Measurements from ENCODE around the gene SIAH2.

The SIAH2 gene

DNA sequence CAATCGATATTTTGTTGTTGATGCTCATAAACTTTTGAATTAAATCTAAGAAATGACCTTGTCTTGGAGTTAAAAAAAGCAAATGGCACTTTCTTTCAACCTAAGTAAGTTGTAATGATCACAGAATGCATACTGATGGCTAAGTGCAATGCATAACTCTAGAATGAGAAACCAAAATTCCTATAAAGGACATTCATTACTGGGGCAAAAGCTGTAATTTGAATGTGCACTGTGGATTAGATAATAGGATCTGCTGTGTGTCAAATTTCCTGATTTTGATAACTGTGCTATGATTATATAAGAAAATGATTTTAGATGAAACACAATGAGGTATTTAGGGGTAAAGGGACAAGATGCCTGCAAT is 14.3 kb downstream of the SIAH2 start:
- DNase-seq (ENCODE audit: low spot score): no peak

DNA sequence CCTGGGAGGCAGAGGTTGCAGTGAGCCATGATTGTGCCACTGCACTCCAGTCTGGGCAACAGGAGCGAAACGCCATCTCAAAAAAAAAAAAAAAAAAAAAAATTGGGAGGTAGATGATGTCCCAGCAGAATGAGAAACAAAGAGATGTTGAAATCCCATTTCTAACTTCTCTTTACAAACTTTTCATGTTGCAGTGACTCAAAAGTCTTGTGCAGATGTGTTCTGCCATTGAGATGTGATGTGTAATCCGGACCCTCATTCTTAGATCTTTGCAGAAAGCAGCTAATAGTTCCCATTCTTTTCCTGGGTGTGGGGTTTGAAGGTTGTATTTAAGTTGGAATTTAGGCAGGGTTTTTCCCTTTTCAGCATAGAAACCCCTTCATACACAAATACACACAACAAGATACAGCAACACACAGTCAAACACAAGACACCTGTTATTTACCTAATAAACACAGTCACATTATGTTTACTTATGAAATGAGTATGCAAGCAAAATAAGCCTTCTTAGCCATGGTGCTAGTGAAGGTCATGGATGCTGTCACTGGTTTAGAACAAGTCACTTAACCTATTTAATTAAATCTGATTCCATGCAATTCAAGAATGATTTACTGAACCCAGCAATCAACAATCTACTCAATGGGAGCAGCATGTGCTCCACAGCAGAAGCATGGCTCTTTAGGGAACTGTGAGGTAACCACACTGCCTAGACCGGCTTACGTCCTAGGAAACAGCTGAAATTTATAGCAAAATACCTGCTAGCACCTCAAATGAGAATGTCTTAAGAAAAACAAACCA is 14.9 kb downstream of the SIAH2 start:
- DNase-seq (ENCODE audit: low spot score): peak; percentile 8

DNA sequence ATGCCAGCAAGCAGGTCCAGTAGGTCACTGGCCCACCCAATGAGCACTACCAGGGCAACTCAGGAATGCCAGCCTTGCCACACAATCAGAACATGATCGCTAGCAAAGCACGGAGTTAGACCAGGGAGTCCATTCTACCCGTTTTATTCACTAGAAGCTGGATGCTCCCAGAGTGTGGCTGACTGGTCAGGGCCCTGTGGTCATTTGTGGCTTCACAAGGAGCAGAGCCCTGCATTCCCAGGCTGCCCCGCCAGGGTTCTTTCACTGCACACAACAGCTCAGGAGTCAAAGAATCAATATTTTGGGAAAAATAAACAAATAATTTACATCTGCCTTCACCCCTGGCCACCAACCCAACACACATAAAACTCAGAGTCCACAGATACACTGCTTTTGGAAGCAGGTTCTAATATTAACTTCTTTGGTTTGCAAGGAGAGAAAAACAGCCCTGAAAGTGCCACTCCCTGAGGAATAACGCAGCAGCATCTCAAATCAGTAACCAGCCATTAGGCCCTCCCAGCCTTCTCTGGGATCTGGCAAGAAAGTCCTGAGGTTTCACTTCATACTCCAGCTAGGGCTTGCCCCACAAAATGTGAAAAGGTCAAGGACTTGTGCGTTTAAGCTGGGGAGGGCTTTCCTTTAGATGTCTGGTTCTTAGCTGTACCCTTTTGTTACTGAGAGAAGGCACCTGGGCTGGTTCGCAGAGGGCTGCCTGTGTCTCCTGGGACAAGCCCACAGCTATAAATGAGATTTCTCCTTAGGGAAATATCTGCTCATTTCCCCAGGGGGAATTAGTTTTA is 16.0 kb downstream of the SIAH2 start:
- DNase-seq (ENCODE audit: low spot score): no peak

DNA sequence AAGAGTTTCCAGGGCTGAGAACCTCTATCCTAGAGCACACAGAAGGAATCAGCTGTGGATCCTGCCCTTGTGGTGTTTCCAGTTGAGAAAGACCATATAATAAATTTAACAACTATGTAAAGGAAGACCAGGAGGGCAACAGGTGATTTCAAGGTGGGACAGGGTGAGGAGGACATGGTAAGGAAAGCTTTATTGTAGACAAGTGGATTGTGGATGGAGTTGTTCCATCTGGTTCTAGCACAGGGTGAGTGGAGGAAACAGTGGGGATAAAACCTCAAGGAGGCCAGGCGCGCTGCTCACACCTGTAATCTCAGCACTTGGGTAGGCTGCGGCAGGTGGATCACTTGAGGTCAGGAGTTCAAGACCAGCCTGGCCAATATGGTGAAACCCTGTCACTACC is 17.1 kb downstream of the SIAH2 start:
- DNase-seq (ENCODE audit: low spot score): no peak

DNA sequence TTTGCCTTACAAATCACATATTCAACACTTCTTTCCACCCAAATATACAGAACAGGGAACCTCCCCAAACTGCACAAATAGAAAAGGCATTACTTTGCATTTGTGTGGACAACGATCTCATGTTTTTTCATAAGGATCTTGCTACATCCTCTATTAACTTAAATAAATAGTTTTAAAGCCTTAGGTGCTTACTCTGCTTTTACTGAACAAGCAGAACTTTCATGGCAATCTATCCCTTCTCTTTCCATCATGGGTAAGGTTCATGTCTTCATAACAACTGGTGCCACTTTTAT is 18.1 kb downstream of the SIAH2 start:
- no peak for DNase-seq (ENCODE audit: low spot score)

DNA sequence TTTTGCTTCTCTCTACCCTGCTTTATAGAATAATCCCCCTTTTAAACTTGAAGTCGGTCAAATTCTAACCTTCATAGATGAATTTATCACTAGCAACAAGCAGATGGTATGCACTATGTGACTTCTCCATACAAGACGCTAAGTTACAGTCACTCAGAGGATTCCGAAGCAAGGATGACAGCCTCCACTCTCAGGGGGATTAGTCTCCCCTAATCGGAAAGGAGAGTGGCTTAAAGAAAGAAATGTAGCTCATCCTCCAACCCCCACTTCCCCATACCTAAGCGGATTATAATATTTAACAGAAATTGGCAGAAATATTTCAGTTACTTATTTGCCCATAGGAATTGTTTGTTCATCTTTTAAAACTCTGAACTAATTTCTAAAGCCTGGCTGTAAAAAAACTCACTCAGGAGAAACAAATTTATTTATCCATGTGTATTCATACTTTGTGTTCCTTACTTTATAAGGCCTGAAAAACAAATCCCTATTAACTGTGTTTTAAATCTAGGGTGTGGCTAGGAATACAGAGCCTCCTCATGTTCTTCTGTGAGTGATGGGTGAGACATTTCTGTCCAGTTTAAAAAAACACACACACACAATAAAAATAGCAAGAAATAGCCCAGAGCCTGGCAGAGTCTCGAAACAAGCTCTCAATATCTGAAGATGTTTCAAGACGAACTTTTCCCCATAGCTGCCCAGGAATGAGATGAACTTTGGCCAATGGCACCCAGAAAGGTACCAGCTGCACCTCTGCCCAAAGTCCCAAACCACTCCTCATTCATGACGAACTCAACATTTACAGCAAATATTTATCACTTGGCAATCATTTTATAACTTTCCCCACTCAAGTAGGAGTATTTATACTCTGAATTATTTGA is 18.7 kb downstream of the SIAH2 start:
- DNase-seq (ENCODE audit: low spot score): peak; percentile 20

DNA sequence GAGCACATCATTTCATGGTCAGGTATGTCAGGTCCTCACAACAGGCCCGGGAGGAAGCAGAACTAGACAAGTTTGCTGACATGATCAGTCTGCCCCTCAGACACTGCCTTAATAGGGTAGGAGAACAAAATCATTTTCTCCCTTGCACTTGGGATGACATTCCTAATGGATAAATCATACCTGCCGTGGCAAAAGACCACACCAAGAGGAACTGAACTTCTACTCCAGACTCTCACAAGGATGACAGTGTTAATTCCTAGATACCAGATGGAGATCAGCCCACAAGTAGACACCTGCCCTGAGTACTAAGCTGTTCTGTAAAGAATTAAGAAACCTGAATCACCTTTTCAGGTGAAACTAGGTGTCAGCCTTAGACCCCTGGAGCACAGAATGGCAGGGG is 19.5 kb downstream of the SIAH2 start:
- DNase-seq (ENCODE audit: low spot score): peak; percentile 22

DNA sequence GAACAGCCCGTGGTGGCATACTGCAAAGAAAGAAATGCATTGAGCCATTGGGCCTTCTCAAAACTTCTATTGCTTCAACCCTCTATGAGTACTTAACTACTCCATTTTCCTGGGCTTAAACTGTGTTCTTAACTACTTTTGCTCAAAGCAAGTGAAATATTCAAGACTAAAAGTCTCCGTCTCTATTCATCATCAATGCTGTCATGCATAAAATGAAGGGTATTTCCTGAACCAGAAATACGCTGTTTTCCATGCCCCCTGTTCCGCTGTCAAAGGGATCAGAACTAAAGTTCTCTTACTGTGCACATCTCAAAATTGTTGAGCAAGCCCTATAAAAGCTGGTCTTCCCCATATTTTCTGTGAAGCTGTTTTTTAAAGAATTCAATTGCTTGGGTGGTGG is 20.3 kb downstream of the SIAH2 start:
- no peak for DNase-seq (ENCODE audit: low spot score)

DNA sequence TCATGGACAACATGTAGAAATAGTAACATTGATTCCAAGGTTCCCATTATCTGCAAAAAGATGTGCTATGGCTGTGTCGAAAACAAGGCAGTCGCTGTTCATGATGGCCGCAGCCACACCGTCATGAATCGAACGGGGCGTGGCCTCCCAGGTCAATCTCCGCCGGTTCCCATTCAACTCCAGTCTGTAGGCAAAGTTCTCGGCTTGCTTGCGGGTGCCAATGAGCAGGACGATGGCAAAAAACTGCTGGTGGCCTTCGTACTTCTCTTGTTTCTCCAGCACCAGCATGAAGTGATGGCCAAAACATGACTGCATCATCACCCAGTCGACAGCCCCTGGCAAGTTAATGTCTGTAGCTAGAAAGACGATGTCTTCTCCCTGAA is 20.8 kb downstream of the SIAH2 start:
- peak; percentile 18 for DNase-seq (ENCODE audit: low spot score)

DNA sequence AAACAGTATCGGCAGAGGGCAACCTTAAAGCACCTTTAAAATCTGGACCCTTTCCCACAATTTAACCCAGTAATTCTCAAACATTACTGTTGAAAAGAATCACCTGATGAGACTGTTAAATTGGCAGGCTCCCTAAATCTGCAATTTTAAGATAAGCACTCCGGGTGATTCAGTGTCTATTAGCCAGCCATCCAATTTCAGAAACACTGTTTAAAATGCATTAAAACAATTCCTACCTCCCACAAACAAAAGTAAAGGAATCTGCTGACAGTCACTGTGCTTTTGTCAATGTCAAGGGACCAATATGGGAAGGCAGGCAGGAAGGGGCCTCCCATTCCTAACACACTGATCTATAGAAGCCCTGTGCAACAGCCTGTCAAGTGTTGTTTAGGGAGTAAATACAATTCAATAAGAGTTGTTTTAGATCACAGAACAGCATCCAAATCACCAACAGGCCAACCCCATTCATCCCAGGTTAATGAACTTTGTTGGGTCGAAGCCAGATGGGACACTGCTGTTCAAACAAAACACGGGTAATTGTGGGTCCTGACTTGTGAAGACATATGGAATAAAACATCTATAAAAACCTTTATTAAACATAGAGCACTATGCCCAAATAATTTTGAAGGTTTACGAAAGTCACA is 21.4 kb downstream of the SIAH2 start:
- peak; percentile 78 for DNase-seq (ENCODE audit: low spot score)

DNA sequence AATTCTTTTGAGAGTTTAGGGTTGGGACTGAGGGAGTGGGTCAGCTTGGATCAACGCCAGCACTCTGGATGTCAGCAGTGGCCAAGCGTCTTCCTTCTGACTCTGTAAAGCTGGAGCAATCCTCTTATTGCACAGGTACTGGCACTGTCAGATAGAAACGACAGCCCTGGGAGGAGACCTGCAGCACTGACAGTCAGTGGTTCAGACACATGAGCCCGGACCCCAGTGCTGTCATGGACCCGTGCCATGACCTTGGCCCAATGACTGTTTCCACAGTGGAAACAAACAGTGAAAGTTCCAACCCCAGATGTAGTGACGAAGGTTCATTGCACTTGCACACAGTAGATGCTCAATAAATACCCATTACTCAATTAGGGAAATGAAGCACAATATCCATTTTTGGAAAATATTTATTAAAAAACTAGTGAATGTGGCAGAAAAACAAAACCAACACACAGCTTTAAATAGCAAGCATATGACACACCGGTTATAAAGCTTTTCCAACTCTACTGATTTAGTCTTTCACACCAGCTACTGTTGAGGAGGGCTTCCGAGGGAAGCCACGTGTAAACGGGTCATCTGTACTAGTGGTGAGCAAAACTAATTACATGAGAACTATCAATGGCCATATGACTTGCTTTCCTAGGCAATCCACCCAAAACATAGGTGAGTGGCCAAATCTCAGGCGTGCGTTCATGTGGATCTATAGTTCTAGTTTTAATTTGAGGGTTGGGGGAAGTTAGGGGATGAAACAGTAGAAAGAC is 22.1 kb downstream of the SIAH2 start:
- no peak for DNase-seq (ENCODE audit: low spot score)

DNA sequence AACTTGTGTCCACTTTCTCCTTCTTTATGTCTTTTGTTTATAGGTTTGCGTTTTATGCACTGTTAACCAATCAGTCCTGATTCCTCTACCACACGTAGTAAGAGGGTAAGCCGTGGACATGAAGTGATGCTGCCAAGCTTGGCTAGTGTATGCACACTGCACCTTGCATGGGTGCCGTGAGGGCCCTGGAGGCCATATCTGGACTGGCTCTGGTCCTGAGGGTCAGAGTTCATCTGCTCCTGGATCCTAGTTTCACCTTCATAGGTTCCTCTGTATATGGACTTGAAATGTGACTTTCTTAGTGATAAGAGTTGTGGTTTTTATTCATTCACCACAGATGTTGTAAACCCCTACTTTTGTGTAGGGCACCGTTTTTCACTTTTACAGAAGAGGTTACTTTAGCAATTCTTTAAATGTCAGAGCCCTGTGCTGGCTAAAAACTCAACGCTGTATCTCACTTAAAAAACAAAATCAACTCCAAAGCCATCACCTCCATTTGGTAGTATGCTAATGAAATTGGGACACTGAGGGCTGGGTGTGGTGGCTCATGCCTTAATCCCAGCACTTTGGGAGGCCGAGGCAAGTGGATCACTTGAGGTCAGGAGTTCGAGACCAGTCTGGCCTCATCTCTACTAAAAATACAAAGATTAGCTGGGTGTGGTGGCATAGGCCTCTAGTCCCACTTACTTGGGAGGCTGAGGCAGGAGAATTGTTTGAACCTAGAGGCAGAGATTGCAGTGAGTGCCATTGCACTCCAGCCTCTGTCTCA is 22.9 kb downstream of the SIAH2 start:
- DNase-seq (ENCODE audit: low spot score): peak; percentile 43

DNA sequence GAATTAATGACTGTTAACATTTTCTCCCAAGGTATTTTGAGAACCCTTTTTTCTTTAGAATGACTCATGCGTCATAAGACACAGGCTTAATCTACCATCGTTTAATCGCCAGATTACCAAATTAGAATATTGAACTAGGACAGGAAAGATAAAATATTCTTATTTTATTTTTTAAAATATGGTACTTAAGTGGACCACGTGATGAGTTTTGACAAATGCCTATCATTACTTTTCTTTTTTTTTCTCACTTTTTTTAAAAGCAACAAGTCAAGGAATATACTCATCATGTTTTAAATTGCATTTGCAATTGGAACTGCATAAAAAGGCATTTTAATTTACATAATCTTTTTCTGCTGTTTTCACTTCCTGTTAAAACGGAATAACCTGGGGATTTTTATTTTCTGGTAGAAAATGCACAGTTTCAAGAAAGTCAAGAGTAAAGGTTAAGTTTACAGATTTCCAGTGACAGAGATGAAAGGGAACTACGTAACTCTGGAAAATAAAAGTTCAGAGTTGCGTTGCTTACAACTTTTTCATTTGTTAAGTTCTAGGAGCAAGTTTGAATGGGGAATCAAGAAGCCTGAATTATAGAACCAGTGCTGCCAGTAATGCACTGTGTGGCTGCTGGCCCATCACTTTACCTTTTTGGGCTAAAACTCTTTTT is 23.6 kb downstream of the SIAH2 start:
- peak; percentile 62 for DNase-seq (ENCODE audit: low spot score)

DNA sequence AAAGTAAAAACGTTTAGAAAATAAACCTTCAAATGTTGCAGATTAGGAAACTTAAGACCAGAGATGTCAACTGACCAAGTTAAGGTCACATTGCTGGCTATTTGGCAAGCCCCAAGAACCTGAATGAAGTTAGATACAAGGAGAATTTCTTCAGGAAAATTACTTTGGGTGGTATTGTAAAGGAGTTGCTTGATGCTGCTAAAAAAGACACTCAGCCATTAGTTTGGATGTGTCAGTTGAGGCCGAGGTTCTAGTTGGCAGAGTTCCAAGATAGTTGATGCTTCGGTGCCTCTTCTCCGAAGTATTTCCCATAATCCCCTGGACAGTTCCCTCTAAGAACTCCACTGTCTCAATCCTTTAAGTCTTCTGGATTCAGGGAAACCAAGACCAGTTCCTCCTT is 24.3 kb downstream of the SIAH2 start:
- DNase-seq (ENCODE audit: low spot score): peak; percentile 80

DNA sequence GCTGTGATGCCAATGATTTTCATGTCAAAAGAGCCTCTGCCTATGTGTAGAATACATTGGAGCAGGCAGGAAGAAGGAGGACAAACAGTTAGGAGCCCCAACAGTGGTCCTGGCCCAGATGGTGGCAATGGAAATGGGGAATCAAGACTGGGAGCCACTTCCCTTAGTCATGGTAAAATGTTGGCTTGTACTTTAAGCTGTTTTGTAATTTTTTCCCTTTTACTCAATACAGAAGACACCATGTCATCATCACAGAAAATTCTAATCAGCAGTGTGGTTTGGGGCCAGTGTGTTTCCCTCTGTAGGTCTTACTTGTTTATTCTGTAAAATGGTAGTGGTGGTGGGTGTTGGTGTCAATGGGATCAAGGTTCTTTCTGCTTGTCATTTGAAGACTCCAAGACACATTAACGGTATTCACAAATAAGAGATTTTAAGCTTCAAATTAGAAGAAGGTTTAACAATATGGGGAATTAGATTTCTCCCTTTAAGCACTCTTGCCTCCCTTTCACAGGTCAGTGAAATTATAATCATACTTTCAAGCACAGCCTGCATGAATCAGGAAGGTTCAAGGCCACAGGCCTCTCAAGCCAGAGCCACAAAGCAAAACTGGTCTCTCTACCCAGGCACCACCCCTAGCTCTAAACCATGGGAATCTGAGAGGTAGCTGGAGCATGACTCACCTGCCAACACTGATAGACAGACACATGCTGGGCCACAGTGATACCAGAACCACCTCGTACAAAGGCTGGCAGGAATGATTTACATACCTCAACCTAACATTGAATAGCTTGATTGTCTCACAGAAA is 24.9 kb downstream of the SIAH2 start:
- DNase-seq (ENCODE audit: low spot score): peak; percentile 89

DNA sequence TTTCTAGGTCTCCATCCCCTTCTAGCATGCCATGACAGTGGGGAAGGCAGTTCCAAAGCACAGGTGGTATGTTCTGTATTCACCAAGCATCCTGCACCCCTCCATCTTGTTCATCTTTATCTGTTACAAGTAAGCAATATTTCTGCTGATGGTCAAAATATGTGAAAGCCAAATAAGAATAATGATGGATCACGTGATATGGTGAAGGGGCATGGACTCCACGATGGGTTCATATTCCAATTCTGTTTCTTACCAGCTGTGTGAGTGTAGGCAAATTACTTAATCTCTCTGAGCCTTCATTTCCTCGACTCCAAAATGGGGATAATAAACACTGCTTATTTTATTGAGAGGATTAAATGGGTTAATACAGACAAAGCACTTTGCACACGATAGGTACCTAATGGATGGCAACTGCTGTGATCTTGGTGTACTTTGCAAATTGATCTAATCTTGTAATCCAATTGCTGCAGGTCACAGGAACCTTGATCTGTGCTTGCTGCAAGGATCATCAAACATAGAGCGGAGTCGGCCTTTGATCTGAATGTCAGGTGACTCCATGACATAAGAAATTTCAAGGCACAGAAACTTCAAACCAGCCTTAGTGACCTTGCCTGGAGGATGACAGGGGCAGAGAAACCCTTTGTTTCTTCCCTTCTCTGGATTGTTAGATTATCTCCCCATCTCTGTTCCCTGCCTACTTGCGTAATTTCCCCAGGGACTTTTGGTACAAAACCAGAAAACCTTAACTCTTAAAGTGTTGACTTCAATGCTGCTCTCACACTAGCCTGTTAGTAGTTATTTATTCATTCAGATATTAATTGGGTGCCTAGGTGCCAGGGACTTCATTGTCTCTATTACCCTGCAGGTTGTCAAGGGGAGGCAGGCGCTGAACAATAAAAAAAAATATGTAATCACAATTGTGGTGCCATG is 25.8 kb downstream of the SIAH2 start:
- no peak for DNase-seq (ENCODE audit: low spot score)

DNA sequence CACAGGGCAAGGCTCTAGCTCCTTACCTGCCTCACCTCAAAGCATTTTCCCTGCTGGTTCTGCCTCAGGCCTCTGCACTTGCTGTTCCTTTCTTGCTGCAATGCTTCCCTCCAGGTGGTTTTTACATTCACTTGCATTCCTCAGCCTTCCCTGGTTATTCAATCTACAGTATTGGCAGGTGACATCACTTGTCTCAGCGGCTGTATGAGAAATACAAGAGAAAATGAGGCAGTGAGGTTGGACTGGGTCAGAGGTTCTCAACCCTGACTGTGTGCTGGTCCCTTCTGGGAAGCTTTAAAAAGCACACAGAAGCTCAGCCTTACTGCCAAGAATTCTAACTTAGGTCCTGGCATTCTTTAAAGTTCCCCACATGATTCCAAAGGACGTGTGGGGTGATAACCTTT is 26.7 kb downstream of the SIAH2 start:
- DNase-seq (ENCODE audit: low spot score): peak; percentile 13

DNA sequence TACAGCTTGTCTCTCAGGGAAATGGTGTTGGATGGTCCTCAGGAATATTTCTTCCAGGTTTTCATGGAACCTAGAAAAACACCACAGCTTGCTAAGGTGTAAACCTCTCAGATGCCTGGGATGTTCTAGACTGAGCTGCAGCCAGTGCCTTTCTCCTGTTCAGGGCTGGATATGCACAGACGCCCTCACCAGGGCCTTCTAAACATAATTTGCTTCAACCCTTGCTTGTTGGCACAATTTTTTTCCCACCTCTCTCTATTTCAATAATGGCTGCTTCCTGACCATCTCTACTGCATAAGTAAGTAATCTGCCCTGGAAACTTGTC is 28.2 kb downstream of the SIAH2 start:
- DNase-seq (ENCODE audit: low spot score): peak; percentile 38
